Activated naive CD4-positive, alpha-beta T cell treated with Interleukin-2 at 50 U/mL for 16 hours (primary cell): ENCODE measurements around the gene ATP6V0D1.
"Not testable (repeated sequence)": the region's sequence is repeated elsewhere in the genome, so short reads cannot be mapped to it uniquely, and the experiment has no call there.

Source experiments
- DNase-seq: peaks from one replicate; pipeline ENCODE4 v3.0.0-alpha.2; 2020

The ATP6V0D1 gene

DNA sequence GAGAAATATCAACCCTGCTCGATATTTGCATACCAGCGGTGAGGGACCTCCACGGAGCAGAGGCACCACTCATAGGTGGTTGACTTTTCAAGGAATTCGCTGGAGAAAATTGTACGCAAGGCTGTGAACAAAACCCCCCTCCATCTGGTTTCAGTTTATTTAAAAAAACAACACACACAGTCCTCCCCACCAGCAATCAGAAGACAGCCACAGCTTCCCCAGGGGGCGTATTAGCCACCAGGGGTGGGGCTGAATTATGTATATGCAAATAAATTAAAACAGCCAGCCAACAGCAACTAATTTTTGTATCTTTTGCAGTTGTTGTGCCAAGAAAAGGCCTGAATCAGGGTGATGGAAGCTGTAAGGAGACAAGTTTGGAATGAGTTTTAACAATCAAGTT, 55.9 kb downstream of the ATP6V0D1 start:
- DNase-seq: no peak

GRCh38 chr16:67424261-67424615, 56.7 kb downstream of the ATP6V0D1 start:
- no peak for DNase-seq

DNA sequence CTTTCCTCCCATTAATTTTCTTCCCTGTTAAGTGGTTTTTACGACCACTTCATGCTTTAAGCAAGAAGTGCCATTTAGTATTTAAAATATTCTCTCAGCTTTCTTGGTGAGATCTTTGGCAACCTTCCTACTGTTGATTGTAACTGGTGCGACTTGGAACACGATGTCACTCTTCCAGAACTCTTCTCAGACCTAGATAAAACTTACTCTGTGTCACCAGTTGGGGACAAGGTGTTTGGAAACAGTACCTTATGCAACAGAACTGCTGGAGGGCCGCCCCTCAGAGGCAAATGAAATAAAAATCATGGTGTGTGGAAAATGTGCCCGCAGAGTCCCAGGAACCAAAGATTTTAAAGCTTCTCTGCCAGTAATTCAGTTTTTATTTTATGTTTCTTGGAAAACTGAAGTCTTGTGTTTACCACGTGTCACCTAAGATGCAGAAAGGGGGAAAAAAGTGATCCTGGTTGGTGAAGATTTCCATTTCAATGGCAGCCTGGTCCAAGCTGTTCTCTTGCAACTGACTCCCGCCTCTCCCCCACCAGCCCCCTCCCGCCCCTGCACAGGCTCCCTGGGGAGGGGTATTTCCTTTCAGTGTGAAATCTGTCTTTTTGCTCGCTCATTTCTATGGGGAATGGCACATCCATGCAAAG, 57.2 kb downstream of the ATP6V0D1 start:
- DNase-seq: no peak

DNA sequence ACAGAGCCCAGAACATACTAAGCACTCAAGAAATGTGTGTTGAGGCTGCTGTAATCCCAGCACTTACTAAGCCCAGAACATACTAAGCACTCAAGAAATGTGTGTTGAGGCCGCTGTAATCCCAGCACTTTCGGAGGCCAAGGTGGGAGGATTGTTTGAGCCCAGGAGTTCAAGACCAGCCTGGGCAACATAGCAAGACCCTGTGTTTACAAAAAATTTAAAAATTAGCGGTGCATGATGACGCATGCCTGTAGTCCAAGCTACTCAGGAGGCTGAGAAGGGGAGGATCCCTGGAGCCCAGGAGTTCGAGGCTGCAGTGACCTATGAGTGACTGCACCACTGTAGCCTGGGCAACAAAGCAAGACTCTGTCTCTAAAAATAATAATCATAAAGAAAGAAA, 57.9 kb downstream of the ATP6V0D1 start:
- DNase-seq: no peak

GRCh38 chr16:67421030-67421429, 59.9 kb downstream of the ATP6V0D1 start:
- no peak for DNase-seq

GRCh38 chr16:67419931-67420330, 61.0 kb downstream of the ATP6V0D1 start:
- DNase-seq: no peak

DNA sequence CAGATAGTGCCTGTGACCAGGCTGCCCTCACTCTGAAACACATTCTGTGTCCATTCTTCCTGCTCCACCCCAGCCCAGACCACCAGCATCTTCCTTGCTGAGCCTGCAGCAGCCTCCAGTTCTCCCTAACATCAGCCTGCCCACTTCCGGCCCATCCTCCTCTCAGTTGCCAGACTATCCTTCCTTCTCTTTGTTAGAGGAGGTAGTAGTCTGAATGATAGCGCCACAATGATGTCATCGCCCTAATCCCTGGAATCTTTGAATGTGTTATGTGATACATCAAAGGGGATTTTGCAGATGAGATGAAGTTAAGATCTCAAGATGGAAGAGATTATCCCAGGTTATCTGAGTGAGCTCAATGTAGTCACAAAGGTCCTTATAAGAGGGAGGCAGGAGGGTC, 61.5 kb downstream of the ATP6V0D1 start:
- no peak for DNase-seq

GRCh38 chr16:67417333-67418061, 63.5 kb downstream of the ATP6V0D1 start:
- no peak for DNase-seq

DNA sequence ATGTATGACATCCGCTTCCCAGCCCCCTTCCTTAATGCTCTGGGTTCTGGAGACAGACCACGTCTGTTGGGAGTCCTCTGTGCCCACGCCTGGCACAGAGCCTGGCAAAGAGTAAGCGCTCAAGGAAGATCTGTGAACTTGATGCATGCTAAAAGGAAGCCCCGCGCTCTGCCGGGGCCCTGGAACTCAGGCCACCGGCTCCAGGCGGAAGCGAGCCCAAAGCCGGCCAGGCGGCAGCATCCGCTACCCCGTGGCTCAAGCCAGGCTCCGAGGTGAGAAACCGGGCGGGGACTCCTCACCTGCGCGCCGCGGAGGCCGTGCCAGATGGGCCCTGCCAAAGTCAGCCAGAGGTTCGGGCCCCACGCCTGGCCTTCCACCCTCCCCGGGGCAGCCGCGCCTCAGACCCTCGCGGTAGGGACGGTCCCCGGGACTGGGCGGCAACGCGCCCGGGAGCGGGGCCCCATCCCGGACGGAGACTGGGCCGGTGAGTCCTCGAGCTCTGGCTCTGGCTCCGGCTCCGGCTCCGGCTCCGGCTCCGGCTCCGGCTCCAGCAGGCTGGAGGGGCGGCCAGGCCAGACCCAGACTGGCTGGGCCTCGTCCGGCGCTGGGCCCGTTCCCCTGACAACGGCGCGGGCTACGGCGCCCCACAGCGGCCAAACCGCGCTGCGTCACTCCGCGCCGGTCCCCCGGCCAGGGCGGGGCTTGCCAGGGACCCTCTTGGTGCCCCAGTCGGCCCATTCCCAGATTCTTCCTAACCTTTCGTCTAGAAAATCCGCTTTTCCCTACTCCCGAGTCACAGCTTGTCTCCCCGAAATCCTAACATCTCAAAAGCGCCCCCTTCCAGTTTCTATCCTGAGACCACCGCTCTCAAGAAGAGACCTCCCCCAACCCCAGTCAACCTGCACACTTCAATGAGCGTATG, 64.8 kb downstream of the ATP6V0D1 start, which contains the start of gene ZDHHC1:
Gene ZDHHC1, minus strand, starts transcription at position 606 of the 922 bp plus-strand sequence. CDS start 8,702 bp downstream, outside the sequence.
- peak; percentile 57 for DNase-seq

- DNase-seq: not testable (repeated sequence)
Measured at GRCh38 chr16:67415421-67415820, 65.5 kb downstream of the ATP6V0D1 start.

GRCh38 chr16:67413978-67414911, 66.7 kb downstream of the ATP6V0D1 start:
- DNase-seq: no peak

DNA sequence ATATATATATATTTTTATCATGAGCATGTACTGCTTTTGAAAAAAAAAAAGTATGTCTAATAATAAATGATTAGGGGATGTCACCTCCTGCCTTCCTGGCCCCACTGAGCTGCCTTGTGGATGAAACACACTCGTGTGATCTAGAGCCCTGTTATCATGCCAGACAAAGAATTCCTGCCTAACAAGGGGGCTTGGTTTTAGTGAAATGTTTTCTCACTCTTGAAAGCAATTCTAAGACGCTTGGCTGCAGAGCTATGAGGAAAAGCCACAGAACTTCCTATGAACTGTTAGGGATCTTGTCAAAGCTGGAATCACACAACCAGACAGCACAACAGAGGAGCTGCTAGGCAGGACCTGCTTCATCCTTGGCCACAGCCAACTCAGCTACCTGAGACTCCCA, 68.7 kb downstream of the ATP6V0D1 start:
- no peak for DNase-seq

GRCh38 chr16:67411339-67411738, 69.6 kb downstream of the ATP6V0D1 start:
- no peak for DNase-seq

- DNase-seq: no peak
Measured at GRCh38 chr16:67409631-67410030, 71.3 kb downstream of the ATP6V0D1 start.

DNA sequence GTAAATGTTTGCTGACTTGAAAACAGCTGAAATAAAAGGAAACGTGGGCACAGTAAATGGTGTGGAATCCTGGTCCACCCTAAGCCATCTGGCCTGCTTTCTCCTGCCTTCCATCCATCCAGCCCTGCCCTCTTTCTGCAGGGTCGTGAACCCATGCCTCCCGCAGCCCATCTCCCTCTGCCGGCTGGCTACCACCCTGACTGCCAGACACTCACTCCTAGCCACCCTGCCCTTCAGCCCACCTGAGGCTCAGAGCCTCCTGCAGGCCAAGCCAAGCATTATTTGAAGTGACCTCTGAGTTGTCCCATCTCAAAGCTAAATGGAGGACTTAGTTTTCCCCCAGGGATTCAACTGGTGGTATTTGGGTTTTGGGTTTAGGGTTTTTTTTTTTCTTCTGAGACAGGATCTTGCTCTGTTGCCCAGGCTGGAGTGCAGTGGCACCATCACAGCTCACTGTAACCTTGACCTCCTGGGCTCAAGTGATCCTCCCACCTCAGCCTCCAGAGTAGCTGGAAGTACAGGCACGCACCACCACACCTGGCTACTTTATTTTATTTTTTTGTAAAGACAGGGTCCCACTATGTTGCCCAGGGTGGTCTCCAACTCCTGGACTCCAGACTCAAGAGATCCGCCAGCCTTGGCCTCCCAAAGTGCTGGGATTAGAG, 73.0 kb downstream of the ATP6V0D1 start:
- DNase-seq: no peak

DNA sequence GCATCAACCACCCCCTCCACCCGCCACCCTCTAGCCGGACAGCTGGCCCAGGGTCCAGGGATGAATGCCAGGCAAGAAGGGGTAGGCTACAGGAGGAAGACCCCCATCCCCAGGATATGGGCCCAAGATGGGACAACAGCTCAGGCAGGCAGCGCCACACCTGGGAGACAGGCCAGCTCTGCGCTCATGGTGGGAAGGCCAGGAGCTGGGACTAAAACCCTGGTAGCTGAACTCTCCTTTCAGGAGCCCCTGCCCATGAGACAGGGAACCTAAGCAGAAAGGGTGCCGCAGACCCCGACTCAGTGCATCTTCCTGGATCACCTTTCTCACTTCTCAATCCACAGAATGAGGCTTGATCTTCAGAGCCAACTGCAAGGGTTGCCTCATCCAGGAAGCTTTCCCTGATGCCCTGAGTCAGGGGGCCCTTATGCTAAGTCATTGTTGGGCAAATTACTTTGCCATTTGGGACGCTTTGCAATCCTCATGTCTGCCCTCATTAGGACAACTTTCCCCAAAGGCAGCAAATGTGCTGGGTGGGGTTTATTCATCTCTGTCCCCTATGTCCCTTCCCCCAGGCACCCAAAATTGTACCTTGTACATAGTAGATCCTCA, 73.7 kb downstream of the ATP6V0D1 start:
- no peak for DNase-seq

DNA sequence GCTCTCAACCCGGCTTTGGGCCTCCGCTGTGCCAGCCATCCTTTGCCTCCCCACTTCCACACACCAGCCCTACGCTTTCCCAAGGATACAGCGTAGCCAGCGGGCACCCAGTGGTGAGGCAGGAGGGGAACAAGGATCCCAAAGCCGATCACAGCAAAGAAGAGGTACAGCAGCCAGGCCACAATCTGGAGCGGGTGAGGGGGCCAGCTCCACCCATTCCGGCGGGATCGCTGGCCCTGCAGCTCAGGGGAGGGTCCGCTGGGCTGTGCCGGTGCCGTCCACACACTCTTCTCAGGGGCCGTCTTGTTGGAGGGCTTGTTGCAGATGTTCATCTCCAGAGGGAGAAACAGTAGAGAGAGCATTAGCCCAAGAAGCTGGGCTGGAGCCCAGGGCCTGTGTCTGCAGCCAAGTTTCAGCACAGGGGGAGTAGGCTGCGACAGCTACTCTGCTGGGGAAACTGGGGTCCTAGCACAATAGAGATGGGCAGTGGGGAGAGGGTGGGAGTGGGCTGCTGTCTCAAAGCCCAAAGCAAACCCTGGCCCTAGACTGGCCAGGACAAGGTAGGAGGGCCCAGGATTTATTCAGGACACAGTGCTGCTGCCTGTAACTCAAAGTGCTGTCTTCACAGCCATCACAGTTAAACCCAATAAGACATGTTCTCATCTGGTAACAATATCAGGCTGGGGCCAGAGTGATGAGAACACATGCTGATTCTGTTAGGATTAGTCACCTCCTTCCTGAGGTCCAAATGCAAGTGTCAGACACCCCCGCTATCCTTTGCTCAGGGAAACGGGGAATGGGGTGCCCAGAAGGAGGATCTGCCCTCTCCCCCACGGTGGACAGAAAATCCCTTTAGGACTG, 74.6 kb downstream of the ATP6V0D1 start:
- DNase-seq: no peak

DNA sequence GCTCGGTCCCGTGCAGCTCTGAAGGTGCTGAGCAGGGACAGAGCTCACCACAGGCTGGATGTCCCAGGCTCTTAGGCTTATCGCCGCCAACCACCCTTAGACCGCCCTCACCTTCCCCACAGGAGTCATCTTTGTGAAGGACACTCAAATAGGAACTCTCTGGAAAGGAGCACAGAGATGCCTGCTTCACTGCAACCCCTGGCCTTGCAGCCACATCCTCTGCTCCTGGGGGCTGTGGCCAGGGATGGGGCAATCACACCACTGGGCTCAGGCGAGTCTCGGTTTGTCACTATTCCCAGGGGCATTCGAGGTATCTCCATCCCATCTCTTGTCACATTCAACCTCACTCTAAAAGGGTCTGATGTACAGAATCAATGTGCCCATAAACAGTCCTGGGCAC, 75.6 kb downstream of the ATP6V0D1 start:
- DNase-seq: no peak

DNA sequence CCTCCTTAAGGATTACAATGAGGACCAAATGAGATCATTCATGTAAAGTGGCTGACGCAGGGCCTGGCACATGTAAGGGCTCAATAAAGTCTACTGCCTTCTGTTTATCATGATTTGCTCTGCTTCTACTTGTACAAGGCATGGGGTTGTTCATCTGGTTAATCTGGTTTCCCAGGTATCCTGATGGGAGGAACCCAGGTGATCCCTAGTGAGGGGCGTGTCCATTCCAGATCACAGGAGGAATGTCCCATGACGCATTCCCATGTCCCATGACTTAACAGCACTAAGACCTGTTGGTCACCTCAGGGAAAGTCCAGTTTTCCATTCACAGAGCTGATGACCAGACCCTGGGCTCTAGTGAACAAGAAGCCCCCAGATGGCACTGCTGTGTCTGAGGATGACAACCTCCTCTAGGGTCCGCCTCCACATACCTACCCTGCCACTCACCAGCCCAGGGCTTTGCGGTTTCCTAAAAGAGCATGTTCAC, 76.2 kb downstream of the ATP6V0D1 start:
- no peak for DNase-seq

GRCh38 chr16:67403976-67404555, 76.9 kb downstream of the ATP6V0D1 start:
- no peak for DNase-seq
